ENCODE results near the gene CDKN2AIPNL. TPM values are rescaled to one million over a fixed set of nuclear protein-coding genes. Genes with fewer than 3 reads are reported as not detected.

The CDKN2AIPNL gene
- total and polyA plus RNA-seq, 2 of the 13 experiments (the other 11 are each of a cell fraction or from before 2014, with no cell fraction given): 17.4 to 46.5 TPM

DNA sequence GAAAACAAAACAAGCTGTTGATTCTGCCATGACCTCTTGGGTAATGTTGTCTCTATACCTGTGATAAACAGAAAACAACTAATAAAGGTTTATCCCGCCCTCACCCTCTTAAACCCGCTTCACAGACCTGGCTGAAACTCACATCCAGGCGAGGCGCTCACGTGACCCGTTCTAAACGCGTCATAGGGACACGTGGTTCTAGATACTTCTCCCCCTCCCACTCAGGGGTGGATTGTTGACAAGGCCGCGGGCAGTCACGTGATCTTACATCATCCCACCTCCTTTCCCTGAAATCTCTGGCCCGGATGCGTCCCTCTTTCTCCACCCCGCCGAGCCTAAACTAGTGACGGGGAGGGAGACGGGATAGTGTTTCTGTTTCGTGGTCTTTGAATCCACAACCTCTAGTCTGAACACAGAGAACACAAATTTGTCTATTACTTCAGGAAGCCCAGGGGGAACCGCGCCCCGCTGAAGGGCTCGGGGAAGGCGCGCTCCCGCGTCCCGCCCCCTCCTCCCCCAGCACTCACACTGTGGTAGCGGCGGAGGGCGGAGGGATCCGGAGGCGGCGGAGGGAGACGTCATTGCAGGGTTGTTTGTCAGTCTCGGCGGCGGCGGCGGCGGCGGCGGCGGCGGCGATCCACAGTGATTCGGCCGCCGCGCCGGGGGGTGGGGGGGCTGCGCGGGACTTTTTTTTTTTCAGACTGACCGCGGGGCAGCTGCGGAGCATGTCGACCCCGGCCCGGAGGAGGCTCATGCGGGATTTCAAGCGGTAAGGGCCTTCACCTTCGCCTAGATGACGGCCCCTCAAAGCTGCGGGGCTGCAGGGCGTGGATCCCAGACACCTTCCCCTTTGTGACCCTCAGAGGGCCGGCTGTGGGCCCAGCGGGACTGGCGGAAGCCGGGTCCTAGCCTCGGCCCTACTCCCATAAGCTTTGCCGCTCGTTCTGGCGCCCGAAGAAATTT lies 40.5 kb downstream of the CDKN2AIPNL start, which contains the start of gene UBE2B (continued):
- TF ChIP-seq AHDC1 (CRISPR knock-in tag; IDR thresholded peaks at IDR 0.05; ENCODE audit: borderline replicate concordance): peak; percentile 57; the same call in 1 of the 2 replicates
- TF ChIP-seq CEBPG (CRISPR knock-in tag; IDR thresholded peaks at IDR 0.05): peak; percentile 69
- TF ChIP-seq ZNF605 (CRISPR knock-in tag; IDR thresholded peaks at IDR 0.05): peak; percentile 56; the same call in 1 of the 2 replicates
- TF ChIP-seq NFE2L2 (IDR thresholded peaks at IDR 0.05; ENCODE audit: low read length): no peak
- no peak for TF ChIP-seq TCF7L2 (IDR thresholded peaks at IDR 0.05; ENCODE audit: low read depth, low read length)
- peak; percentile 84 for TF ChIP-seq MYPOP (CRISPR knock-in tag; IDR thresholded peaks at IDR 0.05)
- TF ChIP-seq KDM2A (CRISPR knock-in tag; IDR thresholded peaks at IDR 0.05; ENCODE audit: borderline replicate concordance, low read depth): peak; percentile 95
- TF ChIP-seq ZNF713 (CRISPR knock-in tag; IDR thresholded peaks at IDR 0.05): no peak
- TF ChIP-seq ZNF382 (CRISPR knock-in tag; IDR thresholded peaks at IDR 0.05; ENCODE audit: borderline replicate concordance): no peak
- TF ChIP-seq ZNF878 (CRISPR knock-in tag; IDR thresholded peaks at IDR 0.05): peak; percentile 77; the same call in 1 of the 2 replicates
- TF ChIP-seq CEBPB (IDR thresholded peaks at IDR 0.05; ENCODE audit: borderline replicate concordance, low read depth, low read length): peak; percentile 81; the same call in 1 of the 2 replicates
- TF ChIP-seq, protein P1, sequence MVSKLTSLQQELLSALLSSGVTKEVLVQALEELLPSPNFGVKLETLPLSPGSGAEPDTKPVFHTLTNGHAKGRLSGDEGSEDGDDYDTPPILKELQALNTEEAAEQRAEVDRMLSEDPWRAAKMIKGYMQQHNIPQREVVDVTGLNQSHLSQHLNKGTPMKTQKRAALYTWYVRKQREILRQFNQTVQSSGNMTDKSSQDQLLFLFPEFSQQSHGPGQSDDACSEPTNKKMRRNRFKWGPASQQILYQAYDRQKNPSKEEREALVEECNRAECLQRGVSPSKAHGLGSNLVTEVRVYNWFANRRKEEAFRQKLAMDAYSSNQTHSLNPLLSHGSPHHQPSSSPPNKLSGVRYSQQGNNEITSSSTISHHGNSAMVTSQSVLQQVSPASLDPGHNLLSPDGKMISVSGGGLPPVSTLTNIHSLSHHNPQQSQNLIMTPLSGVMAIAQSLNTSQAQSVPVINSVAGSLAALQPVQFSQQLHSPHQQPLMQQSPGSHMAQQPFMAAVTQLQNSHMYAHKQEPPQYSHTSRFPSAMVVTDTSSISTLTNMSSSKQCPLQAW (CRISPR knock-in tag; IDR thresholded peaks at IDR 0.05): peak; percentile 83; the same call in 1 of the 2 replicates
- peak; percentile 36; the same call in 1 of the 2 replicates for TF ChIP-seq TFAP4 (IDR thresholded peaks at IDR 0.05; ENCODE audit: borderline replicate concordance, low read depth)
- TF ChIP-seq ZNF598 (CRISPR knock-in tag; IDR thresholded peaks at IDR 0.05; ENCODE audit: borderline replicate concordance): no peak
- TF ChIP-seq ZFP62 (CRISPR knock-in tag; IDR thresholded peaks at IDR 0.05): no peak; the same call in 1 of the 2 replicates
- TF ChIP-seq PHF8 (CRISPR knock-in tag; IDR thresholded peaks at IDR 0.05): peak; percentile 83

All from HepG2 (cell line).